ENCODE data around the gene P4HB.

P4HB gene

DNA sequence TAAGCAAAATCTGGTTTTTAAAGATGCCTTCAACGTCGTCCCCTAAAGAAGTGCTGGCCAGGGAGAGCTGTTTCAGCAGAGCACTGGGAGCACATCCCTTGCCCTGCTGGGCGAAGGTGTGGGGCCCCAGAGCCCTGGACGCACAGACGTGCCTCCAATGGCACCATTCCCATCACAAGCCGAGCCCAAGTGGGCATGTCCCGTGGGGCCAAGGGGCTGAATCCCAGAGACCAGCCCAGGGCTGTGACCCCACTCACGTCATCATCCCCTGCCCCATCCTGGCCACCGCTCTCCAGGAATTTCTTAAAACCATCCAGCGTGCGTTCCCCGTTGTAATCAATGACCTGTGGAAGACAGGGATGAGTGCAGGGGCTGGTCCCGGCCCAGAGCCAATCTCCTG lies 15.4 kb downstream of the P4HB start (continued):
- TF ChIP-seq, protein P1, sequence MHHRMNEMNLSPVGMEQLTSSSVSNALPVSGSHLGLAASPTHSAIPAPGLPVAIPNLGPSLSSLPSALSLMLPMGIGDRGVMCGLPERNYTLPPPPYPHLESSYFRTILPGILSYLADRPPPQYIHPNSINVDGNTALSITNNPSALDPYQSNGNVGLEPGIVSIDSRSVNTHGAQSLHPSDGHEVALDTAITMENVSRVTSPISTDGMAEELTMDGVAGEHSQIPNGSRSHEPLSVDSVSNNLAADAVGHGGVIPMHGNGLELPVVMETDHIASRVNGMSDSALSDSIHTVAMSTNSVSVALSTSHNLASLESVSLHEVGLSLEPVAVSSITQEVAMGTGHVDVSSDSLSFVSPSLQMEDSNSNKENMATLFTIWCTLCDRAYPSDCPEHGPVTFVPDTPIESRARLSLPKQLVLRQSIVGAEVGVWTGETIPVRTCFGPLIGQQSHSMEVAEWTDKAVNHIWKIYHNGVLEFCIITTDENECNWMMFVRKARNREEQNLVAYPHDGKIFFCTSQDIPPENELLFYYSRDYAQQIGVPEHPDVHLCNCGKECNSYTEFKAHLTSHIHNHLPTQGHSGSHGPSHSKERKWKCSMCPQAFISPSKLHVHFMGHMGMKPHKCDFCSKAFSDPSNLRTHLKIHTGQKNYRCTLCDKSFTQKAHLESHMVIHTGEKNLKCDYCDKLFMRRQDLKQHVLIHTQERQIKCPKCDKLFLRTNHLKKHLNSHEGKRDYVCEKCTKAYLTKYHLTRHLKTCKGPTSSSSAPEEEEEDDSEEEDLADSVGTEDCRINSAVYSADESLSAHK (tag by site-specific recombination; IDR thresholded peaks at IDR 0.05) = no peak
- TF ChIP-seq ZNF670 (tag by site-specific recombination; IDR thresholded peaks at IDR 0.05; ENCODE audit: low read depth) (no peak), ZNF214 (tag by site-specific recombination; IDR thresholded peaks at IDR 0.05; ENCODE audit: borderline replicate concordance) (no peak)

DNA sequence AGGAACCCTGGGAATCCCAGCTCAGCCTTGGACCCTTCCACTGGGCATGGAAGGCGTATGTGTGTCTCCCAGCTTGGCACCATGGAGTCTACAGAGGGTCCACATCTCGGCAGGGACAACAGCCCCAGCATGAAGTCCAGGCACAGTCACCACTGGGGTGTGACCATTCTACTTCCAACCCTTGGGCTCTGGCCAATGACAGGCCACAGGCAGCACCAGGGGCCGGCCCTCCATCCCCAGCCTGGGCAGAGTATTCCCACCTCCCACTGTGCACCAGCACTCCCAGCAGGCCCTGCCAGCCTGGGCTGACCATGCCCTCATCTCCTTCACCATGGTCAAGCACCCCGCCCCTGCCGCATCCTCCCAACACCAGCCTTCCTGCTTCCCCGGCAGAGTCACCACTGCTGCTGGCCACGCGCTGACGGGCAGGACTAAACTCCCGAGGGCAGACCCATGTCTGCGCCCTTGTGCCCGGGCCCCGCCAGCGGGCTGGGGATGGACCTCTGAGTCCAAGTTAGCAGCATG lies 15.9 kb downstream of the P4HB start:
- Histone ChIP-seq H3K36me3 (ENCODE audit: control insufficient read depth in 2 of 2, insufficient read depth in 1 of 2, low read length in 2 of 2) (peaks cover 22 to 65% of the 10 kb centered on the region in 2 experiments), H3K4me1 (ENCODE audit: control insufficient read depth, insufficient read depth, low read length) (no peaks in the 10 kb centered on the region), H3K27ac (ENCODE audit: extremely low read depth, low read depth, low read length) (no peak overlapping the region), H3K4me3 (ENCODE audit: low read depth, low read length) (no peak overlapping the region), H3K9me3 (ENCODE audit: control insufficient read depth, insufficient read depth, low read depth, low read length) (no peaks in the 10 kb centered on the region)
- ChIA-PET POLR2A (interaction anchor here (0.7 to 1.3 kb wide), 5 partner anchors 10 to 30 kb away, joined by 3 to 6 read pairs (median 3); partner anchors contain the start of gene PPP1R27), CTCF (interaction anchor here (0.9 kb wide), 1 partner anchor 22 kb away, joined by 3 read pairs; no protein-coding TSS in a partner anchor)
- TF ChIP-seq WT1 (tag by site-specific recombination; IDR thresholded peaks at IDR 0.05) = no peak
- TF ChIP-seq, protein P2, sequence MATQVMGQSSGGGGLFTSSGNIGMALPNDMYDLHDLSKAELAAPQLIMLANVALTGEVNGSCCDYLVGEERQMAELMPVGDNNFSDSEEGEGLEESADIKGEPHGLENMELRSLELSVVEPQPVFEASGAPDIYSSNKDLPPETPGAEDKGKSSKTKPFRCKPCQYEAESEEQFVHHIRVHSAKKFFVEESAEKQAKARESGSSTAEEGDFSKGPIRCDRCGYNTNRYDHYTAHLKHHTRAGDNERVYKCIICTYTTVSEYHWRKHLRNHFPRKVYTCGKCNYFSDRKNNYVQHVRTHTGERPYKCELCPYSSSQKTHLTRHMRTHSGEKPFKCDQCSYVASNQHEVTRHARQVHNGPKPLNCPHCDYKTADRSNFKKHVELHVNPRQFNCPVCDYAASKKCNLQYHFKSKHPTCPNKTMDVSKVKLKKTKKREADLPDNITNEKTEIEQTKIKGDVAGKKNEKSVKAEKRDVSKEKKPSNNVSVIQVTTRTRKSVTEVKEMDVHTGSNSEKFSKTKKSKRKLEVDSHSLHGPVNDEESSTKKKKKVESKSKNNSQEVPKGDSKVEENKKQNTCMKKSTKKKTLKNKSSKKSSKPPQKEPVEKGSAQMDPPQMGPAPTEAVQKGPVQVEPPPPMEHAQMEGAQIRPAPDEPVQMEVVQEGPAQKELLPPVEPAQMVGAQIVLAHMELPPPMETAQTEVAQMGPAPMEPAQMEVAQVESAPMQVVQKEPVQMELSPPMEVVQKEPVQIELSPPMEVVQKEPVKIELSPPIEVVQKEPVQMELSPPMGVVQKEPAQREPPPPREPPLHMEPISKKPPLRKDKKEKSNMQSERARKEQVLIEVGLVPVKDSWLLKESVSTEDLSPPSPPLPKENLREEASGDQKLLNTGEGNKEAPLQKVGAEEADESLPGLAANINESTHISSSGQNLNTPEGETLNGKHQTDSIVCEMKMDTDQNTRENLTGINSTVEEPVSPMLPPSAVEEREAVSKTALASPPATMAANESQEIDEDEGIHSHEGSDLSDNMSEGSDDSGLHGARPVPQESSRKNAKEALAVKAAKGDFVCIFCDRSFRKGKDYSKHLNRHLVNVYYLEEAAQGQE (tag by site-specific recombination; IDR thresholded peaks at IDR 0.05) = no peak
- no peak for TF ChIP-seq GLI4 (tag by site-specific recombination; IDR thresholded peaks at IDR 0.05)
- peak; percentile 78 for TF ChIP-seq ZIC2 (tag by site-specific recombination; IDR thresholded peaks at IDR 0.05)
- TF ChIP-seq SP2 (tag by site-specific recombination; IDR thresholded peaks at IDR 0.05) = peak; percentile 29
- TF ChIP-seq, protein P3, sequence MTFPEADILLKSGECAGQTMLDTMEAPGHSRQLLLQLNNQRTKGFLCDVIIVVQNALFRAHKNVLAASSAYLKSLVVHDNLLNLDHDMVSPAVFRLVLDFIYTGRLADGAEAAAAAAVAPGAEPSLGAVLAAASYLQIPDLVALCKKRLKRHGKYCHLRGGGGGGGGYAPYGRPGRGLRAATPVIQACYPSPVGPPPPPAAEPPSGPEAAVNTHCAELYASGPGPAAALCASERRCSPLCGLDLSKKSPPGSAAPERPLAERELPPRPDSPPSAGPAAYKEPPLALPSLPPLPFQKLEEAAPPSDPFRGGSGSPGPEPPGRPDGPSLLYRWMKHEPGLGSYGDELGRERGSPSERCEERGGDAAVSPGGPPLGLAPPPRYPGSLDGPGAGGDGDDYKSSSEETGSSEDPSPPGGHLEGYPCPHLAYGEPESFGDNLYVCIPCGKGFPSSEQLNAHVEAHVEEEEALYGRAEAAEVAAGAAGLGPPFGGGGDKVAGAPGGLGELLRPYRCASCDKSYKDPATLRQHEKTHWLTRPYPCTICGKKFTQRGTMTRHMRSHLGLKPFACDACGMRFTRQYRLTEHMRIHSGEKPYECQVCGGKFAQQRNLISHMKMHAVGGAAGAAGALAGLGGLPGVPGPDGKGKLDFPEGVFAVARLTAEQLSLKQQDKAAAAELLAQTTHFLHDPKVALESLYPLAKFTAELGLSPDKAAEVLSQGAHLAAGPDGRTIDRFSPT (tag by site-specific recombination; IDR thresholded peaks at IDR 0.05) = 0 out of 2 replicates have a peak, but pooled peaks have one; percentile 20
- TF ChIP-seq ZNF670 (tag by site-specific recombination; IDR thresholded peaks at IDR 0.05; ENCODE audit: low read depth) = no peak
- TF ChIP-seq ZNF514 (tag by site-specific recombination; IDR thresholded peaks at IDR 0.05) = no peak
- TF ChIP-seq ZNF777 (tag by site-specific recombination; IDR thresholded peaks at IDR 0.05; ENCODE audit: borderline replicate concordance) = no peak
- no peak for TF ChIP-seq ZNF610 (tag by site-specific recombination; IDR thresholded peaks at IDR 0.05; ENCODE audit: borderline replicate concordance)

DNA sequence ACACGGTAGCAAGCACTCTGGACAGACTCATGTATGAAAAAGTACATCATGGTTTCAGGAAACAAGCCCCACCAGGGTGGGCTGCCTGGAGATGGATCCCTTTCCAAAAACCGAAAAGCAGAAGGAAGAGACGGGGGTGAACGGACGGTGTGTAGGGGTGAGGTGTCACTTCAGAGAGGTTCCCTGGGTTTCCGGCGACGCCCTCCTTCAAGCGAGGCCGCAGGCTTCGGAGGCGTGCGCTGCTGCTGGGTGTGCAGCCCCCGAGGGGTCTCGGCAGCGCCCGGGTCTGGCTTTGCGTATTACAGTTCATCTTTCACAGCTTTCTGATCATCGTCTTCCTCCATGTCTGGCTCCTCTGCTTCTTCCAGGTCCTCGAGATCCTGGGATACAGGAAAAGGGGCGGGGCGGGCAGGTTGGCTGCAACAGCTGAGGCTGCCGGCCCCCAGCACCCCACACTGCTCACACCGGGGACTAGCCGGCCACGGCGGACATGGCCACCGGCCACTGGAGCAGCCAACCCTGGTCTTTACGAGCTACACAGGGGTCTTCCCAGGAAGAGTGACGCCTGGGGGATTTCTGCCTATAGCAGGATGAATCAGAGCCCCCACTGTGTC lies 16.5 kb downstream of the P4HB start:
- H3K36me3 ChIP-seq (ENCODE audit: control insufficient read depth in 2 of 2, insufficient read depth in 1 of 2, low read length in 2 of 2) = peaks cover 16 to 61% of the 10 kb centered on the region in 2 experiments
- no peak overlapping the region for H3K27ac ChIP-seq (ENCODE audit: extremely low read depth, low read depth, low read length)
- H3K4me1 ChIP-seq (ENCODE audit: control insufficient read depth, insufficient read depth, low read length) = no peaks in the 10 kb centered on the region
- ChIA-PET CTCF (interaction anchor here (0.9 kb wide), 1 partner anchor 22 kb away, joined by 3 read pairs; no protein-coding TSS in a partner anchor), POLR2A (interaction anchor here (0.7 to 1.2 kb wide), 4 partner anchors 9 to 30 kb away, joined by 3 to 6 read pairs (median 4); partner anchors contain the start of gene PPP1R27)
- H3K4me3 ChIP-seq (ENCODE audit: low read depth, low read length) = no peak overlapping the region
- TF ChIP-seq GLIS2 (tag by site-specific recombination; IDR thresholded peaks at IDR 0.05) (0 out of 2 replicates have a peak, but pooled peaks have one; percentile 12), KLF9 (tag by site-specific recombination; IDR thresholded peaks at IDR 0.05; ENCODE audit: low read depth) (peak; percentile 27; the same call in 1 of the 2 replicates)
- TF ChIP-seq, protein P4, sequence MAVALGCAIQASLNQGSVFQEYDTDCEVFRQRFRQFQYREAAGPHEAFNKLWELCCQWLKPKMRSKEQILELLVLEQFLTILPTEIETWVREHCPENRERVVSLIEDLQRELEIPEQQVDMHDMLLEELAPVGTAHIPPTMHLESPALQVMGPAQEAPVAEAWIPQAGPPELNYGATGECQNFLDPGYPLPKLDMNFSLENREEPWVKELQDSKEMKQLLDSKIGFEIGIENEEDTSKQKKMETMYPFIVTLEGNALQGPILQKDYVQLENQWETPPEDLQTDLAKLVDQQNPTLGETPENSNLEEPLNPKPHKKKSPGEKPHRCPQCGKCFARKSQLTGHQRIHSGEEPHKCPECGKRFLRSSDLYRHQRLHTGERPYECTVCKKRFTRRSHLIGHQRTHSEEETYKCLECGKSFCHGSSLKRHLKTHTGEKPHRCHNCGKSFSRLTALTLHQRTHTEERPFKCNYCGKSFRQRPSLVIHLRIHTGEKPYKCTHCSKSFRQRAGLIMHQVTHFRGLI (tag by site-specific recombination; IDR thresholded peaks at IDR 0.05) = no peak
- no peaks in the 10 kb centered on the region for H3K9me3 ChIP-seq (ENCODE audit: control insufficient read depth, insufficient read depth, low read depth, low read length)

All from HEK293 (cell line).